Measurements from ENCODE around the gene CST6. TPM values are rescaled to one million over a fixed set of nuclear protein-coding genes. Genes with fewer than 3 reads are reported as not detected.

The CST6 gene
- total RNA-seq, 2 donors from 2014 or later, result not detected

DNA sequence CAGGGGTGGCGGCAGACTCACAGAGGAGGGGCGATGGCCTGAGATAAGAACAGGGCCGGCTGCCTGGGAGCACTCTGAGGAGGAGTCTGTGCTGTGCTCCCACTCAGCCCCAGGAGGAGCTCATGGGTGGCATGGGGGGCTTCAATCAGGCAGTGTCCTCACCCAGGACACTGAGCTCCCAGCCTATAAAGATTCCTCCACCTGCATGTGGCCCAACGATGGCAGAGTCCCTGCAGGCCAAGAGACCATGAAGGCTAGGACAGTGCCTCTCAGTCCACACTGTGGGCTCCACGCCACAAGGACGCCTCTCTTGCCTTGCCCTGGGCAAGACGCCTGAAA lies 1.9 kb downstream of the CST6 start:
- intact Hi-C loops (cut with DNase I), result no loop called here
- H3K4me1 ChIP-seq, result no peaks in the 10 kb centered on the region
- no peak overlapping the region for H3K27ac ChIP-seq
- H3K9ac ChIP-seq (ENCODE audit: low read depth in 2 of 2, low read length in 2 of 2), result no peak overlapping the region
- peaks cover 17% of the 10 kb centered on the region for H3K27me3 ChIP-seq
- no peaks in the 10 kb centered on the region for H3K36me3 ChIP-seq
- no peaks in the 10 kb centered on the region for H3K9me3 ChIP-seq
- DNase-seq, result no peak
- no peak overlapping the region for H3K4me3 ChIP-seq
- TF ChIP-seq, protein P1, sequence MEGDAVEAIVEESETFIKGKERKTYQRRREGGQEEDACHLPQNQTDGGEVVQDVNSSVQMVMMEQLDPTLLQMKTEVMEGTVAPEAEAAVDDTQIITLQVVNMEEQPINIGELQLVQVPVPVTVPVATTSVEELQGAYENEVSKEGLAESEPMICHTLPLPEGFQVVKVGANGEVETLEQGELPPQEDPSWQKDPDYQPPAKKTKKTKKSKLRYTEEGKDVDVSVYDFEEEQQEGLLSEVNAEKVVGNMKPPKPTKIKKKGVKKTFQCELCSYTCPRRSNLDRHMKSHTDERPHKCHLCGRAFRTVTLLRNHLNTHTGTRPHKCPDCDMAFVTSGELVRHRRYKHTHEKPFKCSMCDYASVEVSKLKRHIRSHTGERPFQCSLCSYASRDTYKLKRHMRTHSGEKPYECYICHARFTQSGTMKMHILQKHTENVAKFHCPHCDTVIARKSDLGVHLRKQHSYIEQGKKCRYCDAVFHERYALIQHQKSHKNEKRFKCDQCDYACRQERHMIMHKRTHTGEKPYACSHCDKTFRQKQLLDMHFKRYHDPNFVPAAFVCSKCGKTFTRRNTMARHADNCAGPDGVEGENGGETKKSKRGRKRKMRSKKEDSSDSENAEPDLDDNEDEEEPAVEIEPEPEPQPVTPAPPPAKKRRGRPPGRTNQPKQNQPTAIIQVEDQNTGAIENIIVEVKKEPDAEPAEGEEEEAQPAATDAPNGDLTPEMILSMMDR (IDR thresholded peaks at IDR 0.05), result no peak

DNA sequence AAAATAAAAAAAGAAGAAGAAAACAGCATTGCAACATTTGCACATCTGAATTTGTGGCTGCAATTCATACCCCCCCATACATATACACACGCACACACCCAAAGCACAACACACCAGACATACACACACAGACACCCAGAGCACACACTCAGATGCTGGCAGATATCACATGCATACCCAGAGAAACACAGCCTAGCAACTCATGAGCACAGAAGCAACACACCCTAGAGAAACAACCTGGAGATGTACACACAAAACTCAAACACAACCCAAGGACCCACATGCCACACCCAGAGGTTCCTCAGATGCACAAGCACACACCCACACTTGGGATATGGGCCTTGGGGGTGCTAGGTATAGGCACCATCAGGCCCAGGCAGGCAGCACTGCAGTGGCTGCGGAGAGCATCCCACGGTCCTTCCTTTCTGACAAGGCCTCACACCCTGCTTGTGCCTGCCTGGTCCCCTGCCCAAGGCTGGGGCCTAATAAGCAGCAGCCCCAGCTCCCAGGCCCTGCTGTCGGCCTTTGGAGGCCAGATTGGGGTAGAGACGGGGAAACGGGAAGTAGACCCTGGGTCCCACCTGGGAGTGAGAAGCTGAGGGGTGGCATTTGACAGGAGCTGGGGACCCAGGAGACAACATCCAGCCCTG lies 3.1 kb downstream of the CST6 start:
- no peak overlapping the region for H3K9ac ChIP-seq (ENCODE audit: low read depth in 2 of 2, low read length in 2 of 2)
- no peaks in the 10 kb centered on the region for H3K9me3 ChIP-seq
- peaks cover 17% of the 10 kb centered on the region for H3K27me3 ChIP-seq
- TF ChIP-seq, protein P1 (IDR thresholded peaks at IDR 0.05), result no peak
- intact Hi-C loops (cut with DNase I), result no loop called here
- H3K36me3 ChIP-seq, result no peaks in the 10 kb centered on the region
- no peak for DNase-seq
- no peak overlapping the region for H3K27ac ChIP-seq
- no peak overlapping the region for H3K4me3 ChIP-seq
- no peaks in the 10 kb centered on the region for H3K4me1 ChIP-seq

DNA sequence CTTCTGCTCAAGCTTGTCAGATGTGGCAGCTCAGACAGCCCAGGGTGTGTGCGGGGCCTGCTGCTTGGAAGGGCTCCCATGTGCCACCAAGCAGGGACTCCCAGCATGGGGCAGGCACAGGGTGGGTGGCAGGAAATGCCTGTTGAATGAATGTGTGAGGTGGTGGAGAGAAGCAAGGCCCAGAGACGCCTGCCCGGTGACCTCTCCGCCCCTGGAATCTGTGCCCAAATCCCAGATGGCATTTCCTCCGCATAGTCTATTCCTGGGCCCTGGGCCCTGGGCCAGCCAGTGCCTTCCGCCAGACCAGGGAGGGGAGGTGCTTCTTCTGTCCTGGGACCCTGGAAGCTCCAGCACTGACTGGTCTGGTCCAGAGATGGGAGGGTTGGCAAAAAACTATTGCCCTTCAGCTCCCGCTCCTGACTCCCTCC lies 3.7 kb downstream of the CST6 start:
- peaks cover 17% of the 10 kb centered on the region for H3K27me3 ChIP-seq
- DNase-seq, result no peak
- no peak overlapping the region for H3K9ac ChIP-seq (ENCODE audit: low read depth in 2 of 2, low read length in 2 of 2)
- no peaks in the 10 kb centered on the region for H3K9me3 ChIP-seq
- no peaks in the 10 kb centered on the region for H3K4me1 ChIP-seq
- no peak overlapping the region for H3K4me3 ChIP-seq
- intact Hi-C loops (cut with DNase I), result no loop called here
- TF ChIP-seq, protein P1 (IDR thresholded peaks at IDR 0.05), result no peak
- H3K36me3 ChIP-seq, result no peaks in the 10 kb centered on the region
- no peak overlapping the region for H3K27ac ChIP-seq

DNA sequence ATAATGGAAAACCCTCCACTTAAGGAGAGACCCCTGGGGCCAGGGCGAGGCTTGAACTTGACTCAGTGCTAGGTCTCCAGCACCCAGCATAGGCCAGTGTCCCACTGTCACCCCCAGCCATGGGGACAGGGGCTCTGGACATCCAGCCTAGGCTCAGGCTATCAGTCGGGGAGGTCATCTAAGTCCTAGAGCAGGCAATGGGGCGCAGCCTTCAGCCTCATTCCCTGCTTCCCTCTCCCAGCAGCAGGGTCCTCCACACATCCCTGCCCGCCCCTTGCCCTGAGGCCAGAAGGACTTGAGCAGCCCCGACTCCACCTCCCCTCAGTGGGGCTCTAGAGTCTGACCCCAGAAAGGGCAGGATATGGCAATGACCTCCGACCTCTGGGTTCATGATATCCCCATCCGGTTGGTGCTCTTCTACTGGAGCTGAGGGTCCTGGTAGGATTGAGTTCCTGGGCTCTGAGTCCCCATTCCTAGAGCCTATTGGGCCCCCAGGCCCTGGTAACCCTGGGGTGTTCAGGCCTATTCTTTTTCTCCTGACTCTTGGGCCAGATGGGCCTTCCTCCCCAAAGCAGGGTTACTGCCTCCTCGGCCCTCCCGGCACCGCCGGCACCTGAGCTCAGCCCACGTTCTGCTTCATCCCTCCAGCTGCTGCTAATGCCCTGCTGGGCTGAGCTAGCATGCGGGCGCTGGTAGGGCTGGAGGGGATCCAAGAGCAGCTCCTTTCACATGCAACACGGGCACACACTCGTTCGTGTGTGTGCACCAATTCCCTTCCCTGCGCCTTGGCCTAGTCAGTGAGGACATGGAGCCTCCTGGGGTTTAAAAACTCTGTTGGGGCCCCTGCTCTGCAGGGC lies 4.4 kb downstream of the CST6 start:
- no peaks in the 10 kb centered on the region for H3K36me3 ChIP-seq
- H3K27me3 ChIP-seq, result peaks cover 17% of the 10 kb centered on the region
- DNase-seq, result no peak
- H3K9ac ChIP-seq (ENCODE audit: low read depth in 2 of 2, low read length in 2 of 2), result no peak overlapping the region
- no peaks in the 10 kb centered on the region for H3K4me1 ChIP-seq
- intact Hi-C loops (cut with DNase I), result no loop called here
- no peaks in the 10 kb centered on the region for H3K9me3 ChIP-seq
- H3K4me3 ChIP-seq, result no peak overlapping the region
- H3K27ac ChIP-seq, result no peak overlapping the region
- TF ChIP-seq, protein P1 (IDR thresholded peaks at IDR 0.05), result no peak

DNA sequence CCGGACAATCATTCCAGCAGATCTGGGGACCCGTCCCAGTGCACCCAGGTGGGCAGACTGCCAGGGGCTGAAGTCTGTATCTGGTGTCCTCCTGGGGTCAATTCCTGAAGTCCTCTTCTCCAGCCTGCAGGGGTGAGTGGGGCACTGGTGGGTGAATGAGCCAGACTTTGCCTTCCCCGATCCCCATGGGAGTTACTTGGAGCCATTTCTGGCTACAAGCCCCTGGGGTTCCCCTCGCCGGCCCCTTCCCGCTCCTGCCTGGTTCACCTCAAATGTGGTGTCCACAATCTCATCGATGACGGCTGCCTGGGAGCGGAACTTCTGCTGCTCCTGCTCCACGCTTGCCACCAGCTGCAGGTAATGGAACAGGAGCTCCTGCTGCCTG lies 5.0 kb downstream of the CST6 start:
- no peak for DNase-seq
- TF ChIP-seq, protein P1 (IDR thresholded peaks at IDR 0.05), result no peak
- no peaks in the 10 kb centered on the region for H3K9me3 ChIP-seq
- H3K27ac ChIP-seq, result no peak overlapping the region
- no peak overlapping the region for H3K4me3 ChIP-seq
- H3K36me3 ChIP-seq, result no peaks in the 10 kb centered on the region
- peaks cover 12% of the 10 kb centered on the region for H3K27me3 ChIP-seq
- H3K4me1 ChIP-seq, result no peaks in the 10 kb centered on the region
- H3K9ac ChIP-seq (ENCODE audit: low read depth in 2 of 2, low read length in 2 of 2), result no peak overlapping the region
- intact Hi-C loops (cut with DNase I), result no loop called here
